Measurements from ENCODE around the gene MRNIP.

The MRNIP gene

DNA sequence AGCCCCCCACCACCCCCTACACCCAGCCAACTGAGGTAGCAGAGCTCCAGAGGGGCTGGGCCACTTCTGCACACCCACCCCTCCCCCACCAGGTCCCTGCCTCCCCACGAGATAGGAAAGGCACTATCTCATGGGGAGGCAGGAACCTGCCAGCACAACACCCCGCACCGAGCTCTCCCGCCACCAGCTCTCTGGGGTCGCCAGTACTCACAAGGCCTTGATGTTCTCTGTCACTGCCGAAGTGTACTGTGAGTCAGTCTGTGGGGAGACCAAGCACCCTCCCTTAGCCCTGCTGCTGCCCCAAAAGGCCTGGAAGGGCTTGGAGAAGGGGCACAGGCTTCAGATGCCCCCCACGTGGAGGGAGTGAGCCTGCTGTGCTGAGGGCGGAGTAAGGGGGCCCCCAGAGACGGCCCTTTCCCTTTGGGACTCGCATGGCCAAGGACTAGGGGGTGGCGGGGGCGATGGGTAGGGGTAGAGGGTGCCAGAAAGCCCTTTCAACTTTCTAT lies 57.9 kb downstream of the MRNIP start:
- H4K20me1 ChIP-seq (ENCODE audit: control insufficient read depth, insufficient read depth, low read depth, low read length), result no peaks in the 10 kb centered on the region
- no peak overlapping the region for H3K27ac ChIP-seq (ENCODE audit: low read depth, low read length)
- peaks cover 26% of the 10 kb centered on the region for H3K4me1 ChIP-seq (ENCODE audit: control insufficient read depth, low read length)
- H3K27me3 ChIP-seq (ENCODE audit: control insufficient read depth, low read length), result no peaks in the 10 kb centered on the region
- H3K36me3 ChIP-seq (ENCODE audit: control insufficient read depth, low read length), result peaks cover 36% of the 10 kb centered on the region; the same call in 1 of the 2 replicates
- H3F3A ChIP-seq (ENCODE audit: control insufficient read depth, insufficient read depth), result no peaks in the 10 kb centered on the region
- no peak overlapping the region for H3K4me3 ChIP-seq (ENCODE audit: low read length)
- H3K4me2 ChIP-seq (ENCODE audit: low read length), result no peak overlapping the region
- no peaks in the 10 kb centered on the region for H3K9me2 ChIP-seq (replicated peaks; ENCODE audit: control insufficient read depth, low read length)
- peaks cover 21% of the 10 kb centered on the region for H3K79me2 ChIP-seq (ENCODE audit: control insufficient read depth, low read length)
- TF ChIP-seq, protein P1, sequence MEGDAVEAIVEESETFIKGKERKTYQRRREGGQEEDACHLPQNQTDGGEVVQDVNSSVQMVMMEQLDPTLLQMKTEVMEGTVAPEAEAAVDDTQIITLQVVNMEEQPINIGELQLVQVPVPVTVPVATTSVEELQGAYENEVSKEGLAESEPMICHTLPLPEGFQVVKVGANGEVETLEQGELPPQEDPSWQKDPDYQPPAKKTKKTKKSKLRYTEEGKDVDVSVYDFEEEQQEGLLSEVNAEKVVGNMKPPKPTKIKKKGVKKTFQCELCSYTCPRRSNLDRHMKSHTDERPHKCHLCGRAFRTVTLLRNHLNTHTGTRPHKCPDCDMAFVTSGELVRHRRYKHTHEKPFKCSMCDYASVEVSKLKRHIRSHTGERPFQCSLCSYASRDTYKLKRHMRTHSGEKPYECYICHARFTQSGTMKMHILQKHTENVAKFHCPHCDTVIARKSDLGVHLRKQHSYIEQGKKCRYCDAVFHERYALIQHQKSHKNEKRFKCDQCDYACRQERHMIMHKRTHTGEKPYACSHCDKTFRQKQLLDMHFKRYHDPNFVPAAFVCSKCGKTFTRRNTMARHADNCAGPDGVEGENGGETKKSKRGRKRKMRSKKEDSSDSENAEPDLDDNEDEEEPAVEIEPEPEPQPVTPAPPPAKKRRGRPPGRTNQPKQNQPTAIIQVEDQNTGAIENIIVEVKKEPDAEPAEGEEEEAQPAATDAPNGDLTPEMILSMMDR (IDR thresholded peaks at IDR 0.05; ENCODE audit: low read depth, low read length, poor library complexity, severe bottlenecking), result no peak
- TF ChIP-seq EZH2phosphoT487 (IDR thresholded peaks at IDR 0.05; ENCODE audit: borderline replicate concordance, low read length), result no peak
- H3K9me3 ChIP-seq (ENCODE audit: control insufficient read depth, insufficient read depth, low read length), result no peaks in the 10 kb centered on the region

GRCh38 chr5:179800071-179800695 lies 58.4 kb downstream of the MRNIP start:
- Histone ChIP-seq H3K27ac (ENCODE audit: low read depth, low read length) (no peak overlapping the region), H3K36me3 (ENCODE audit: control insufficient read depth, low read length) (peaks cover 36% of the 10 kb centered on the region; the same call in 1 of the 2 replicates), H3F3A (ENCODE audit: control insufficient read depth, insufficient read depth) (no peaks in the 10 kb centered on the region), H3K79me2 (ENCODE audit: control insufficient read depth, low read length) (peaks cover 15% of the 10 kb centered on the region), H3K9me3 (ENCODE audit: control insufficient read depth, insufficient read depth, low read length) (no peaks in the 10 kb centered on the region), H4K20me1 (ENCODE audit: control insufficient read depth, insufficient read depth, low read depth, low read length) (no peaks in the 10 kb centered on the region), H3K4me3 (ENCODE audit: low read length) (no peak overlapping the region), H3K4me2 (ENCODE audit: low read length) (no peak overlapping the region), H3K27me3 (ENCODE audit: control insufficient read depth, low read length) (no peaks in the 10 kb centered on the region), H3K9me2 (replicated peaks; ENCODE audit: control insufficient read depth, low read length) (no peaks in the 10 kb centered on the region), H3K4me1 (ENCODE audit: control insufficient read depth, low read length) (peaks cover 25% of the 10 kb centered on the region)
- TF ChIP-seq, protein P1 (IDR thresholded peaks at IDR 0.05; ENCODE audit: low read depth, low read length, poor library complexity, severe bottlenecking), result no peak

DNA sequence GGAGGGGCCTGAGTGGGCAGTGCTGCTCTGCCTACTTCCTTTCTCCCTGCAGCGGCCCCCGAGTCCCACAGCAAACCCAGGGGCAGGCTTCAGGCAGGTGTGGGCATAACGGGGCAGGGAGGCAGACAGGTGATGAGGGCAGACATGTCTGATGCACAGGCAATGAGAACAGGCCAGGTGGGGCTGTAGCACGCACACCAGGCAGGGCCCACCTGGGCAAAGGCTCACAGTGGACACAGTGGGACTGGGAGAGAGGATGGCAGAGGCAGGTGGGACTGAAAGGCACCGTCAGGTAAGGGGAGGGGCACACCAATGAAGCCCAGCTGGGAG lies 59.0 kb downstream of the MRNIP start:
- Histone ChIP-seq H3K4me1 (ENCODE audit: control insufficient read depth, low read length) (peaks cover 25% of the 10 kb centered on the region), H3K9me2 (replicated peaks; ENCODE audit: control insufficient read depth, low read length) (no peaks in the 10 kb centered on the region), H3K4me2 (ENCODE audit: low read length) (no peak overlapping the region), H3K79me2 (ENCODE audit: control insufficient read depth, low read length) (peaks cover 9% of the 10 kb centered on the region), H3K36me3 (ENCODE audit: control insufficient read depth, low read length) (peaks cover 36% of the 10 kb centered on the region; the same call in 1 of the 2 replicates), H3K27ac (ENCODE audit: low read depth, low read length) (no peak overlapping the region), H3K27me3 (ENCODE audit: control insufficient read depth, low read length) (no peaks in the 10 kb centered on the region), H3F3A (ENCODE audit: control insufficient read depth, insufficient read depth) (no peaks in the 10 kb centered on the region), H4K20me1 (ENCODE audit: control insufficient read depth, insufficient read depth, low read depth, low read length) (no peaks in the 10 kb centered on the region), H3K9me3 (ENCODE audit: control insufficient read depth, insufficient read depth, low read length) (no peaks in the 10 kb centered on the region), H3K4me3 (ENCODE audit: low read length) (no peak overlapping the region)
- TF ChIP-seq EZH2phosphoT487 (IDR thresholded peaks at IDR 0.05; ENCODE audit: borderline replicate concordance, low read length), result no peak
- TF ChIP-seq, protein P1 (IDR thresholded peaks at IDR 0.05; ENCODE audit: low read depth, low read length, poor library complexity, severe bottlenecking), result no peak
